ENCODE data around the gene ZNF385D.
"Not testable (repeated sequence)": the region's sequence is repeated elsewhere in the genome, so short reads cannot be mapped to it uniquely, and the experiment has no call there.

ZNF385D gene

DNA sequence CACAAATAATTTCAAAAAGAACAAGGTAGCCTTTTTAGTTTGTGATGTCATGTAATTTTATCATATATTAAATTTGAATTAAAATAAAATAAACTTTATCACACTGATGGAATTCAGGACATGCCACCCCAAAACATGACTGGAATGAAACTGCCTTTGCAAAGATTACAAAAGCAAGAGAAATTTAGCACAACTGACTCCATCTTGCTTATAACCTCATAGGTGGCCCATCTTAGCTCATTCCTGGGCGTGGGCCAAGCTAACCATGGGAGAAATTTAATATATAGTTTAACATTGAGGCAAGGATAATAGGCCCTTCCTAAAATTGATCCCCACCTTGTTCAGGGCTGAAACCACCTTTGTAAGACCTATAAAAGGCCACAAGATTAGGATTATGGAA, 235.6 kb downstream of the ZNF385D start:
- TF ChIP-seq, protein P1, sequence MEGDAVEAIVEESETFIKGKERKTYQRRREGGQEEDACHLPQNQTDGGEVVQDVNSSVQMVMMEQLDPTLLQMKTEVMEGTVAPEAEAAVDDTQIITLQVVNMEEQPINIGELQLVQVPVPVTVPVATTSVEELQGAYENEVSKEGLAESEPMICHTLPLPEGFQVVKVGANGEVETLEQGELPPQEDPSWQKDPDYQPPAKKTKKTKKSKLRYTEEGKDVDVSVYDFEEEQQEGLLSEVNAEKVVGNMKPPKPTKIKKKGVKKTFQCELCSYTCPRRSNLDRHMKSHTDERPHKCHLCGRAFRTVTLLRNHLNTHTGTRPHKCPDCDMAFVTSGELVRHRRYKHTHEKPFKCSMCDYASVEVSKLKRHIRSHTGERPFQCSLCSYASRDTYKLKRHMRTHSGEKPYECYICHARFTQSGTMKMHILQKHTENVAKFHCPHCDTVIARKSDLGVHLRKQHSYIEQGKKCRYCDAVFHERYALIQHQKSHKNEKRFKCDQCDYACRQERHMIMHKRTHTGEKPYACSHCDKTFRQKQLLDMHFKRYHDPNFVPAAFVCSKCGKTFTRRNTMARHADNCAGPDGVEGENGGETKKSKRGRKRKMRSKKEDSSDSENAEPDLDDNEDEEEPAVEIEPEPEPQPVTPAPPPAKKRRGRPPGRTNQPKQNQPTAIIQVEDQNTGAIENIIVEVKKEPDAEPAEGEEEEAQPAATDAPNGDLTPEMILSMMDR (conservative IDR thresholded peaks at IDR 0.05; ENCODE audit: low read depth, low read length) = no peak
- H3K4me3 ChIP-seq (ENCODE audit: low read depth, low read length) = no peak overlapping the region

DNA sequence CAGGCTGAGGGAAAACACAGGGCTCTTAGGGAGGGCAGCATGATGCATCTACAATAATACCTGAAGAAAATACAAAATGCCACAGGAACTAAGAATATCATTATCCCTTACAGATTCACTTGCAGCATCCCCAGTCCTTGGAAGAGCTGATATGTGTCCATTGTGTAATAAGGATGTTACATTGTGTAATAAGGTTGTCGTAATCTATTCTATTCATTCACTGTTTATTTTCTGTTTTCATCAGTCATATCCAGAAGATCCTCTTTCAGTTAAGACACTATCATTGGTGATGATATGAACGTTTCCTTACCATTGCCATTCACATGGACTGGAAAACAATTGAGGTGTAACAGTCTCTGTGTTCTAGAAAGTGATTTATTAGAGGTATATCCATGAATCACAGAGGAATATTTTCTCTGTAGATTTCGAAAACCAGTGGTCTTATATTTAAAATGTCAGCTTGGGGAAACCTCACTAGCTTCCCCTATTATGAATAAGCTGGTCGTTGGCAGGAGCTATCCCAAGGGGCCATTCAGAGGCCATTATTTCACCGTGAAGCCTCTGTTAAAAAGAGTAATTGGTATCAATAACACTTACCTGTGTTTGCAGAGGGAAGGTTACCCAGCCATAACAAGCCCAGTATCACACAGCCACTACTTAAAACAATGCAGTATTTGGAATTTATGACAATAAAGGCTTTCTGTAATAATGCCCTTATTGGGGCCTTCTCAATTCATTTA, 241.1 kb downstream of the ZNF385D start:
- TF ChIP-seq, protein P1 (conservative IDR thresholded peaks at IDR 0.05; ENCODE audit: low read depth, low read length) = no peak
- no peak for DNase-seq (ENCODE audit: low read depth)
- H3K4me3 ChIP-seq (ENCODE audit: low read depth, low read length) = no peak overlapping the region

More for the DNA sequence above, 235.6 kb downstream of the ZNF385D start:
- DNase-seq (ENCODE audit: low read depth) = no peak

DNA sequence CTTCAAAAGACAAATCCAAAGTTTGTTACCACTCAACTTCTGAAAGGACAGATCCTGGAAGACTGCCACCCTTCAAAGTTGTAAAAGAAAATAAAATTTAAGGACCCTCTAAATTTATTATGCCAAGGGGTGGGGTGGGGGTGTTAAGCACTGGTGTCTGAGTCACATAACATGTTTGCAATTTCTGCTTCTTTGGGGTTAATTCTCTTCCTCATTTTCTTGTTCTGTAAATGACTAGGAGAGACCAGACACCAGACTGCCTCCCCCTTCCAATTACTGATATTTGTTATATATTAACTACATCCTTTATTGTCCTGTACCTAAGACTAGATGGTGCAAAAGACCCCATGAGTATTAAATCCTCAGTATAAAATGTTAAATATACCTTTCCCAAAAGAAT, 242.8 kb downstream of the ZNF385D start:
- H3K4me3 ChIP-seq (ENCODE audit: low read depth, low read length) = no peak overlapping the region
- no peak for DNase-seq (ENCODE audit: low read depth)
- TF ChIP-seq, protein P1 (conservative IDR thresholded peaks at IDR 0.05; ENCODE audit: low read depth, low read length) = no peak

DNA sequence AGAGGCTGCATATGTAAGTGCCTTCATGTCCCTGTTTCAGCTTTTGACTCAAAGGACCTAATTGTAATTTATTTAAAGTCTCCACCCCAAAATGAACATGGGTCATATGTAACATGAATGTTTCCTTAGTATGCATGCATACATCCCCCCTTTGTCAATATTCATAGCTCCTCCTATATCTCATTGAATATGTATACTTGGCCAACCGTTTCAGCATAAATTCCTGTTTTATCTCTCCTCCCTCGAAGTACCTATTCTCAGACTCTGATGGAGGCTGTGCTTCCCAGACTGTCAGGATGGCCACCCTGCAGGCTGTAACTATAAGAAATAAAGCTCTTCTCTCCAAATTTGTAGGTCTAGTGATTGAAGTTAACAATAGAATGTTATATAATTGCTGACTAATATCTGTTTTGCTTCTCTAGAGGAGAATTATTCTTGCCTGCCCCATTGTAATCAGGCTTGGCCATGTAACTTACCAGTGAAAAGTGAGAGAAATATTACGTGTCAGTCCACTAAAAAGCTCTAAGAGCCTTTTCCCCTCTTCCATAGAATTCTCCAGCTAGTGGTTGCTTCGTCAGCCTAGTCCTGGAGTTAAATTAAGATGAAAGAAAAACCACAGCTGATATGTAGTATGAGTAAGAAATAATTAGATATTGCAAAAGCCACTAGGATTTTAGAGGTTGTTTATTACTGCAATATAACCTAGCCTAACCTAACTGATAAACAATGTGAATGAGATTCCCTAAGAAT, 245.1 kb downstream of the ZNF385D start:
- no peak overlapping the region for H3K4me3 ChIP-seq (ENCODE audit: low read depth, low read length)
- TF ChIP-seq, protein P1 (conservative IDR thresholded peaks at IDR 0.05; ENCODE audit: low read depth, low read length) = no peak
- DNase-seq (ENCODE audit: low read depth) = no peak

DNA sequence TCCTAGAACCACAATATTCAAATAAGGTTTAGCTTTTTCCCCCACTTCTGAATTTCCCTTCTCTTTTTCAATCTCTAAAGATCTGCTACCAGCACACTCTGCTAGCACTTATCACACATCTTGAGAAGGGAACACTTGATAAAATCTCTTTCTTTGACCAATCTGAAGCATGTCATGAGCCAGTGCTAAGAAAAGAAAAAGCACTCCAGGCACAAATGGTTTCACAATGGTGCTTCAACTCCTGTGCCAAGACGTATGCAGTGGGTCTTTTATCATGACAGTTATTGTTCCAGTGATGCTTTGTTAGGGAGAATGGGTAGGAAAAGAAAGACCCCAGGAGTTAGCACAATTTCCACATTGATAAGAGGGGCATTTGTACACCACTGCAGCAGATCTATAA, 248.4 kb downstream of the ZNF385D start:
- no peak for DNase-seq (ENCODE audit: low read depth)
- no peak overlapping the region for H3K4me3 ChIP-seq (ENCODE audit: low read depth, low read length)
- TF ChIP-seq, protein P1 (conservative IDR thresholded peaks at IDR 0.05; ENCODE audit: low read depth, low read length) = no peak

DNA sequence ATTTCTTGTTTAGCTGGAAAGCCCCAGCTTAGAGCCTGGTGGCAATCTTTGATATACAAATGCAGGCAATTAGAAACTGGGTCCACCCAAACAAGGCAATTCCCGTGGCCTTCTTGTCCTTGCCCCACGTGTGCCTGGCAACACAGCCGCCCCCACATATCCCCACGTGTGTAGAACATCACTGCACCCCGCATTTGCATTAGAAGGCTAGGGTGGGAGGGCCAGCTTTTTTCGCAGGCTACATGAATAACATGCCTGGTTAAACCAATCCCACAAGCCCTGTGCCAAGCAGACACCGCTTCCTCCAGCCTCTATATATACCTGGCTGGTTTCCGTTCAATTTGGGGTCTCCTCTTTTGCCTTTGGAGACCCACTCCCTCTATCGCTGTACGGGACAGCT, 250.2 kb downstream of the ZNF385D start:
- DNase-seq (ENCODE audit: low read depth) = no peak
- TF ChIP-seq, protein P1 (conservative IDR thresholded peaks at IDR 0.05; ENCODE audit: low read depth, low read length) = no peak
- no peak overlapping the region for H3K4me3 ChIP-seq (ENCODE audit: low read depth, low read length)

DNA sequence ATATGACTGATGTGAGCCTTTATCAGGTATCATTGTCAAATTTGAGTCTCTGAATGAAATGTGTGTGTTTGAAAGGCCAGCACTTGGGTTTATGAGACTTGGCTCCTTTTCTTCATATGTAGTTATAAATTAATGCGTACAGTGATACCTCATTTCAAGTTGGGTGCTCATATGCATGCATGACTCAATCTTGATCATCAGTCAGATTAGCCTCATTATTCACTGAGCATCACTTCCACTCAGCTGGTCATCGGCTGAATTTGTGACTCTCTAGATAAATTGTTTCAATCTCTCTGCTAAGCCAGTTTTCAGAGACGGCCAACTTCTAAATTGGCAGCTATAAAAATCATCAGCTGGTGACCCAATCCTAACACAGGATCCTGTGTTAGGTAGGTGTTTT, 260.3 kb downstream of the ZNF385D start:
- DNase-seq (ENCODE audit: low read depth); H3K4me3 ChIP-seq (ENCODE audit: low read depth, low read length): not testable (repeated sequence)
